ENCODE data around the gene SMR3A. TPM values are rescaled to one million over a fixed set of nuclear protein-coding genes. Genes with fewer than 3 reads are reported as not detected.
A peak's percentile ranks its signal among the peaks of the same experiment; 100 is the strongest.

SMR3A gene
- polyA plus RNA-seq (2013, experiment 1 of 2; ENCODE audit: insufficient read length): not detected
- polyA plus RNA-seq (2013, experiment 2 of 2; ENCODE audit: insufficient read length): not detected

GRCh38 chr4:70360460-70360859, at the start of gene SMR3A:
SMR3A (plus strand) TSS chr4:70360760; CDS start chr4:70362116, 1,356 bp downstream.
- DNase-seq: no peak

GRCh38 chr4:70313736-70314135, 46.8 kb upstream of the SMR3A start:
- no peak for DNase-seq

- no peak for DNase-seq
Measured at GRCh38 chr4:70315928-70316327, 44.6 kb upstream of the SMR3A start.

- no peak for DNase-seq
Measured at GRCh38 chr4:70326052-70326451, 34.5 kb upstream of the SMR3A start.

GRCh38 chr4:70334681-70335080, 25.9 kb upstream of the SMR3A start, which contains the start of gene CABS1:
CABS1 (plus strand) TSS chr4:70334981; CDS start chr4:70335040, 59 bp downstream.
- DNase-seq: no peak

- DNase-seq: no peak
Measured at GRCh38 chr4:70336043-70336442, 24.5 kb upstream of the SMR3A start.

GRCh38 chr4:70337886-70338420, 22.6 kb upstream of the SMR3A start:
- peak; percentile 0 for DNase-seq

GRCh38 chr4:70356185-70356584, 4.4 kb upstream of the SMR3A start:
- no peak for DNase-seq

GRCh38 chr4:70359115-70359661, 1.4 kb upstream of the SMR3A start:
- no peak for DNase-seq

GRCh38 chr4:70364002-70364401, 3.4 kb downstream of the SMR3A start:
- no peak for DNase-seq

- DNase-seq: peak; percentile 2
Measured at GRCh38 chr4:70365479-70365878, 4.9 kb downstream of the SMR3A start.

GRCh38 chr4:70367813-70368212, 7.3 kb downstream of the SMR3A start:
- no peak for DNase-seq

GRCh38 chr4:70371987-70372386, 11.4 kb downstream of the SMR3A start:
- DNase-seq: no peak

GRCh38 chr4:70372760-70373159, 12.2 kb downstream of the SMR3A start:
- no peak for DNase-seq

- no peak for DNase-seq
Measured at GRCh38 chr4:70380578-70380977, 20.0 kb downstream of the SMR3A start.

GRCh38 chr4:70382691-70383181, 22.2 kb downstream of the SMR3A start, which contains the start of gene SMR3B:
SMR3B (plus strand) TSS chr4:70383131; CDS start chr4:70384511, 1,380 bp downstream.
- no peak for DNase-seq

- no peak for DNase-seq
Measured at GRCh38 chr4:70392057-70392776, 31.7 kb downstream of the SMR3A start.

- no peak for DNase-seq
Measured at GRCh38 chr4:70397580-70397979, 37.0 kb downstream of the SMR3A start, which contains the start of gene OPRPN. OPRPN (plus strand) TSS chr4:70397940; CDS start chr4:70399286, 1,346 bp downstream.

- DNase-seq: no peak
Measured at GRCh38 chr4:70399319-70399718, 38.8 kb downstream of the SMR3A start.

- no peak for DNase-seq
Measured at GRCh38 chr4:70402762-70403161, 42.2 kb downstream of the SMR3A start.

GRCh38 chr4:70405765-70406164, 45.2 kb downstream of the SMR3A start:
- no peak for DNase-seq
